GM21360 (cell line): ENCODE data around the gene TTC32.
A peak's percentile ranks its signal among the peaks of the same experiment; 100 is the strongest.

Experiments used
- ATAC-seq: cut with Tn5 transposase; IDR thresholded peaks from one replicate; pipeline ENCODE4 v1.9.1; 2021; ENCODE audit warnings: mild to moderate bottlenecking, moderate library complexity; ENCODE audit not compliant: unreplicated experiment

The TTC32 gene

DNA sequence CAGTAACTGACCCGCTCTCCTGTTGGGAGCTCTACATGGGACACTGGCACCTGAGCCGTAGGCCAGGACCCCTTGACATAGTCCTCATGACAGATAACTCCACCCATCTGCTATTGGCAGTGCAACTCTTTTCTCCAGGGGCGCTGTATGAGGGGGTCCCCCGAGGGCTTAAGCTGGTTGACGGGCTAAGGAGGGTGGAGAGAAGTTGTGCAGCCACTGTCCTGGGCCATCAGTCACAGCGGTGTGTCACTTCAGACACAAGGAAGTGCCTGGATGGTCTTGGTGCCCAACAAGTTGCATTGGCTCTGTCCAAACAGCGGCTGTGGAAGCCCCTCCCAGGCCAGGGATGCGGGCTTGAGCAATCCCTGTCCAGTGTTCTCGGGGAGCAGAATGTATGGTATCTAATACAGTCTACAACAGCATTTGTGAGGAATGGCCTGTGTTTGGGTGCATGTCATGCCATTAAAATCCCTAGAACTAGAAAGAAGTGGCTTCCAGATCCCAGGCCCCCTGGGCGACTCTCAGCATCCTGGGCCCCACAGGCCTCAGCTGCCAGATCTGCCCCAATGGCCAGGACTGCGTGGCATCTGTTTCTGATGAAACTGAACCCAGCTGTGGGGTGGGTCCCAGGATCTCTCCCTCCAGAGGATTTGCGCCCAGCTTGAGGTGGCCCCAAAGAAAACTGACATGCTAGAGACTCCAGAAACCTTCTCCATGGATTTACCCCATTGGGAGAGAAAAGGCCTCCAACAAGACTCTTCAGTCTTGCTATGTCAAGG is 23.3 kb downstream of the TTC32 start:
- ATAC-seq = no peak

DNA sequence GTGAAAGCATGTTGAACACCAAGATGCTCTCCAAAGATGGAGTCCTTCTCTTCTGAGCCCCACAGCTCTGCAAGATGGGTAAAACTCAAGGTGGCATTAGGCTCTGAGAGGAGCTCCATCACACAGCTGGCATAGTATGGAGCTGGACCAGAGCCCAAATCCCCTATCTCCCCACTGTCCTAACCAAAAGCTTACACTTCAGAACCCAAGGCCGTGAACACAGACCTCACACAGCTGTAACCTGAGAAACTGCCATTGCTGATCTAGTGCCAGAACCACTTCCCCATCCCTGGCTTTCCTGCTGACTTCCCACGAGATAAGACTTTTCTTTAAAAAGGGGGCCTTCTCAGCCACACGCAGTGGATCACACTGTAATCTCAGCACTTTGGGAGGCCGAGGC is 25.0 kb downstream of the TTC32 start:
- no peak for ATAC-seq

DNA sequence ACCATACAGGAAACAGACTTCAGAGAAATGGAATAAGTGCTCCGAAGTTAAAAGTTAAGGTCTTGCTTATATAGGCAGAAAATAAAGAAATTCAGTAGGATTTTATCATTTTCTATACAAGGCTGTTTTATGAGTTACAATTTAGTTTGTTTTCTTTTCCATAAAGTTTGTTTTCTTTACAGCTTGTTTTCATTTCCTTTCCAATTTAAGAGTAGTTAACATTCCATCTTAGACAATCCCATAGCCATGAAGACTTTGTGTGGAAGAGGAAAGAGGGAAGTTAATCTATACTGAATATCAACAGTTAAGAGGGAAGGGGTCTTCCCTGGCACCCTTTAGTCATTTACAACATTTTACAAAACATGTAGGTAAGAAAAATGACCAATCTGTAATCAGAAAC is 26.5 kb downstream of the TTC32 start:
- ATAC-seq = no peak

DNA sequence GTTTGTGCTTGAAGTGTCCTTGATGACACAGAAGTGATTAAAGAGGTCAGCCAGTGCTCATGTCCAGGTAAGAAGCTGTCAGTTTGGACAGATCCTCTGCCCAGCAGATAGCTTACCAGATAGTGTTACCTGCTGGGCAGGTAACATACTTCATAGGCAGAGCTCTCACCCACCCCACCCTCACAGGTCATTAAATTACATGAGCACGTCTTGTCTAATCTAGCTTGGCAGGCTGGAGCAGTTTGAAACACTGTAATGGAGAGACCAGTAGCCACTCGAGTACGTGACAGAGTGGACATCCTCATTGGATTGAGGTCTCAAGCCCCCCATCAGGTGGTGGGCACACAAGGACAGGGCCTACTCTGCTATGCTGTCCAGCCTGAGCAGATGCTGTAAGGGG is 27.1 kb downstream of the TTC32 start:
- ATAC-seq = no peak

- no peak for ATAC-seq
Observed at GRCh38 chr2:19873014-19873413, 28.8 kb downstream of the TTC32 start.

- no peak for ATAC-seq
Observed at GRCh38 chr2:19872302-19872701, 29.5 kb downstream of the TTC32 start.

DNA sequence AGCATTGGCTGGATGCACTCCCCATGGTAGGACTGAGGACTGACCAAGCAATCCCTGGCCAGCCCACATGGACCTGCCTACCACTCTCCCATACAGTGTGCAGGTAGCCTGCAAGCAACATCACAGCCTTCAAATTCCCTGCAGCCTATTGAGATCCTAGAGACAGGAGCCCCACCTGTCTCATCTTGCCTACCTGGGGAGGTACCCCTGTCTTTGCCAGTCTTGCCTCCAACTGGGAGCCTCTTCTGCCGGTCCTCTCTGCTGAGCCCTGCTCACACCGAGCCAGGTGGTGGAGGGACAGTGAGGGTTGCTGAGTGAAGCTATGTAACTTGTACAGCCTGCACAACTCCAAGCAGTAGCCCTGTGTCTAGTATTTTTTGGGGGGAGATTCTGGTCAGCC is 29.9 kb downstream of the TTC32 start:
- ATAC-seq = no peak

DNA sequence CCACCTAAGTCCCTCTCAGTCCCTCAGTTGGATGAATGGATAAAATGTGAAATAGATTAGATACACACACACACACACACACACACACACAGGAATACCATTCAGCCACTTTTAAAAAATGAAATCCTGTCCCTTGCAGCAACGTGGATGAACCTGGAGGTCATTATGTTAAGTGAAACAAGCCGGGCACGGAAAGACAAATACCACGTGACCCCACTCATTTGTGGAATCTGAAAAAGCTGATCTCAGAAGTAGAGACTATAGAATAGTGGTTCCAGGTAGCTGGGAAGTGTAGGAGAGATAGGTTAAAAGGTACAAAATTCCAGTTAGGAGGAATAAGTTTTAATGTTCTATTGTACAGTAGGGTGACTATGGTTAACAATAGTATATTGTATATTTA is 31.0 kb downstream of the TTC32 start:
- no peak for ATAC-seq

- ATAC-seq = peak; percentile 74
Observed at GRCh38 chr2:19868701-19869580, 32.8 kb downstream of the TTC32 start.

DNA sequence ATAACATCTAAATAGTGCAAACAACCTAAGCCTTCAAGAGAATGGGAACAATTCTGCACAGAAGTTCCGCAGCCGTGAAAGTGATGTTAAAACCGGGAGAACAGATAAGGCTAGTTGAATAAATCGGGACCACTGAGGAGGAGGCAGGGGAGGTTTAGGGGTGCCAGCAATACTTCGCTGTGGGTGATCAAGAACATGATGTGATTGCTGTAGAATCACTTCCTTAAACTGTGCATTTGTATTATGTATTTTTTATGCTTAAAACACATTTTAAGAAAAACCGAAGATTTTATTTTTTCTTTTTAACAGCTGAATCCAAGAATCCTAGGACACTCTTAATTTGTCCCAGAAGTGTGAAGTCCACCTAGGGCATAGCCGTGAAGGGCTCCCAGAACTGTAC is 33.6 kb downstream of the TTC32 start:
- ATAC-seq = no peak

- ATAC-seq = no peak
Observed at GRCh38 chr2:19866771-19867170, 35.0 kb downstream of the TTC32 start.

GRCh38 chr2:19865151-19865550 is 36.6 kb downstream of the TTC32 start:
- ATAC-seq = peak; percentile 36

DNA sequence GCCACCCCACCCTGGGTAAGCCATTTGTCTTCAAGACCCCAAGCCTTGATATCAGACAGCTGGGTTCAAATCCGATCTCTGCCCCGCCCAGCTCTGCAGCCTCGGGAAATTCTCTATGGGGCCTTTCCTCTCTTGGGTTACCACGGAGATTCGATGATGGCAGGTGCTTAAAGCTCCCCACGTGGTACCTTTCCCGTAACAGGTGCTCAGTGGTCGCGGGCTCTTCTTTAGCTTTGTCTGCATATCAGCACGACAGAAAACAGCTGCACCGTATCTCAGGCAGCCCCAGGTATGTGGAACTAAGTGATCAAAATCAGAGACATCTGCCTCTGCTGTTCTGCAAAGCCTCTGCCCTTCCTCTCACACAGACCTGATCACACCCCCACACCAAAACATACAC is 37.4 kb downstream of the TTC32 start:
- no peak for ATAC-seq

GRCh38 chr2:19863303-19864041 is 38.3 kb downstream of the TTC32 start:
- ATAC-seq = peak; percentile 52

GRCh38 chr2:19861813-19862212 is 40.0 kb downstream of the TTC32 start:
- no peak for ATAC-seq

GRCh38 chr2:19860022-19860421 is 41.8 kb downstream of the TTC32 start:
- no peak for ATAC-seq

GRCh38 chr2:19859565-19859964 is 42.2 kb downstream of the TTC32 start:
- no peak for ATAC-seq

DNA sequence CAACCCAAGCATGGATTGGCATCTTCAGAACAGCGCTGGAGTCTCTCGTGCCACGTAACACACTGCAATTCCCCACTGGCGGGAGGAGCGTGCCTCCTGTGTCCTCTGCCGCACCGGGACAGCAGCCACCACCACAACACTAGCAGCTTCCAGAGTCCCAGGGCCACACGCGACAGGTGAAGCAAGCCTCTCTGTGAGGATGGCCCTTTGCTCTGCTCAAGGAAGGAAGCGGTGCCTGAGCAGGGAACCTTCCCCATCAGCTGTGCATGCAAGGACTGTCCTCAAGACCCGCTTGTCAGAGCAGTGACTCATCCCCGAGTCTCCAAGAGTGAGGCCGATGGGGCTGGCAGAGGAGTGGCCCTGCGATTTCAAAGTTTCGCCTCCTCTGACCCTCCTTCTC is 44.0 kb downstream of the TTC32 start:
- ATAC-seq = no peak

DNA sequence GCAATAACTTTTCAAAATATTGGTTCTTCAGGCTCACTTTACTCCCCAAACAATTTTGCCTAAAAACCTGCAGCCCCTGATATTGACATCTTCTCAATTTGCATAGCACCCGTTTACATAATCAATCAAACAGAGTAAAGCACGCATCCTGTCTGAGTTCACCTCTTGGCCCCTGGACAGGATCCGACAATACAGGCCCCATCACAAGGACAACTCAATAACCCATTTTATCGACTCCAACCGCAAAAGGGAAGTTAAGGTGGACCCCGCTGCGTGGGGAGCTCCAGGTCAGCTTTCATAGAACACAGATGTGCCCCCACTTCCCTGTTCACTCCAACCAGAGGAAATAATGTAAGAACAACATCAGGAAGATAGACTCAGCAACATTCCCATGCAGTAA is 44.7 kb downstream of the TTC32 start:
- ATAC-seq = no peak

GRCh38 chr2:19855542-19856431 is 46.0 kb downstream of the TTC32 start:
- no peak for ATAC-seq
